HL-60 (cell line): ENCODE data around the gene ZNF776.

Source experiments
- POLR2AphosphoS5 ChIP-seq: IDR thresholded peaks from 2 replicates; pipeline ENCODE4 v1.6.1; 2012; ENCODE audit warnings: low read depth
- TF ChIP-seq, protein P1 (sequence below): IDR thresholded peaks from one replicate; pipeline ENCODE4 v1.5.1; 2011; ENCODE audit warnings: low read length, control low read depth, inconsistent platforms; ENCODE audit not compliant: insufficient read depth

DNA sequence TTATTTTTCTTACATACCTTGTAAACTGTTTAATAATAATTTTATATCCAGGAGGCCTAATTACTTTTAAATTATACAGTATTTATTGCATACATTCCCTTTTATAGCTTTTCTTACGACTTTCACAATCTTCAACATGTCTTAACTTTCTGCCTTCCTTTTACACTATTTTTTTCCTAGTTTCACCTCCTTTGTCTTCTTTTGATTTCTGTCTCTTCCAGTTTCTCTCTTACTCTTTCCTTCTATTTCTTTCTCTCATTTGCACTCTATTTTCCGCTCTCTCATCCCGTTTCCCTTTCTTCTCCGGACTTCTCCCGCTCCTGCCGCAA lies 56.6 kb downstream of the ZNF776 start:
- TF ChIP-seq, protein P1, sequence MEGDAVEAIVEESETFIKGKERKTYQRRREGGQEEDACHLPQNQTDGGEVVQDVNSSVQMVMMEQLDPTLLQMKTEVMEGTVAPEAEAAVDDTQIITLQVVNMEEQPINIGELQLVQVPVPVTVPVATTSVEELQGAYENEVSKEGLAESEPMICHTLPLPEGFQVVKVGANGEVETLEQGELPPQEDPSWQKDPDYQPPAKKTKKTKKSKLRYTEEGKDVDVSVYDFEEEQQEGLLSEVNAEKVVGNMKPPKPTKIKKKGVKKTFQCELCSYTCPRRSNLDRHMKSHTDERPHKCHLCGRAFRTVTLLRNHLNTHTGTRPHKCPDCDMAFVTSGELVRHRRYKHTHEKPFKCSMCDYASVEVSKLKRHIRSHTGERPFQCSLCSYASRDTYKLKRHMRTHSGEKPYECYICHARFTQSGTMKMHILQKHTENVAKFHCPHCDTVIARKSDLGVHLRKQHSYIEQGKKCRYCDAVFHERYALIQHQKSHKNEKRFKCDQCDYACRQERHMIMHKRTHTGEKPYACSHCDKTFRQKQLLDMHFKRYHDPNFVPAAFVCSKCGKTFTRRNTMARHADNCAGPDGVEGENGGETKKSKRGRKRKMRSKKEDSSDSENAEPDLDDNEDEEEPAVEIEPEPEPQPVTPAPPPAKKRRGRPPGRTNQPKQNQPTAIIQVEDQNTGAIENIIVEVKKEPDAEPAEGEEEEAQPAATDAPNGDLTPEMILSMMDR, result no peak
- TF ChIP-seq POLR2AphosphoS5, result no peak
